ENCODE measurements around the gene C22orf15.

C22orf15 gene

GRCh38 chr22:23743303-23743705 lies 19.5 kb upstream of the C22orf15 start:
- DNase-seq (ENCODE audit: low spot score) (no peak), ATAC-seq (ENCODE audit: low read depth) (no peak)
- Histone ChIP-seq H3K4me3 (ENCODE audit: severe bottlenecking) (no peak overlapping the region), H3K36me3 (ENCODE audit: low read depth) (0 out of 2 replicates have a peak, but pooled peaks cover 5% of the 10 kb centered on the region), H3K9me3 (ENCODE audit: severe bottlenecking) (no peaks in the 10 kb centered on the region), H3K27ac (ENCODE audit: poor library complexity, severe bottlenecking) (no peak overlapping the region), H3K4me1 (ENCODE audit: insufficient read depth, poor library complexity, severe bottlenecking) (no peaks in the 10 kb centered on the region), H3K27me3 (ENCODE audit: insufficient read depth, poor library complexity, severe bottlenecking) (no peaks in the 10 kb centered on the region)
- TF ChIP-seq CTCF (IDR thresholded peaks at IDR 0.05; ENCODE audit: poor library complexity, severe bottlenecking): no peak

GRCh38 chr22:23744001-23744400 lies 18.8 kb upstream of the C22orf15 start:
- no peak for DNase-seq (ENCODE audit: low spot score)
- Histone ChIP-seq H3K4me3 (ENCODE audit: severe bottlenecking) (no peak overlapping the region), H3K27me3 (ENCODE audit: insufficient read depth, poor library complexity, severe bottlenecking) (no peaks in the 10 kb centered on the region), H3K9me3 (ENCODE audit: severe bottlenecking) (no peaks in the 10 kb centered on the region), H3K4me1 (ENCODE audit: insufficient read depth, poor library complexity, severe bottlenecking) (no peaks in the 10 kb centered on the region), H3K36me3 (ENCODE audit: low read depth) (0 out of 2 replicates have a peak, but pooled peaks cover 5% of the 10 kb centered on the region), H3K27ac (ENCODE audit: poor library complexity, severe bottlenecking) (no peak overlapping the region)
- TF ChIP-seq CTCF (IDR thresholded peaks at IDR 0.05; ENCODE audit: poor library complexity, severe bottlenecking): no peak
- ATAC-seq (ENCODE audit: low read depth): no peak

GRCh38 chr22:23744485-23744884 lies 18.3 kb upstream of the C22orf15 start:
- Histone ChIP-seq H3K9me3 (ENCODE audit: severe bottlenecking) (no peaks in the 10 kb centered on the region), H3K36me3 (ENCODE audit: low read depth) (0 out of 2 replicates have a peak, but pooled peaks cover 5% of the 10 kb centered on the region), H3K4me1 (ENCODE audit: insufficient read depth, poor library complexity, severe bottlenecking) (no peaks in the 10 kb centered on the region), H3K27ac (ENCODE audit: poor library complexity, severe bottlenecking) (no peak overlapping the region), H3K4me3 (ENCODE audit: severe bottlenecking) (no peak overlapping the region), H3K27me3 (ENCODE audit: insufficient read depth, poor library complexity, severe bottlenecking) (no peaks in the 10 kb centered on the region)
- no peak for TF ChIP-seq CTCF (IDR thresholded peaks at IDR 0.05; ENCODE audit: poor library complexity, severe bottlenecking)
- ATAC-seq (ENCODE audit: low read depth) (no peak), DNase-seq (ENCODE audit: low spot score) (no peak)

GRCh38 chr22:23745791-23746190 lies 17.0 kb upstream of the C22orf15 start:
- Histone ChIP-seq H3K36me3 (ENCODE audit: low read depth) (0 out of 2 replicates have a peak, but pooled peaks cover 5% of the 10 kb centered on the region), H3K9me3 (ENCODE audit: severe bottlenecking) (no peaks in the 10 kb centered on the region), H3K4me1 (ENCODE audit: insufficient read depth, poor library complexity, severe bottlenecking) (peaks cover 5% of the 10 kb centered on the region), H3K27ac (ENCODE audit: poor library complexity, severe bottlenecking) (no peak overlapping the region), H3K4me3 (ENCODE audit: severe bottlenecking) (no peak overlapping the region), H3K27me3 (ENCODE audit: insufficient read depth, poor library complexity, severe bottlenecking) (no peaks in the 10 kb centered on the region)
- TF ChIP-seq CTCF (IDR thresholded peaks at IDR 0.05; ENCODE audit: poor library complexity, severe bottlenecking): no peak
- no peak for ATAC-seq (ENCODE audit: low read depth)
- no peak for DNase-seq (ENCODE audit: low spot score)

GRCh38 chr22:23749841-23750301 lies 12.9 kb upstream of the C22orf15 start:
- H3K4me3 ChIP-seq (ENCODE audit: severe bottlenecking): peak overlapping the region; percentile 64
- no peak for DNase-seq (ENCODE audit: low spot score)

More at GRCh38 chr22:23749841-23750301, 12.9 kb upstream of the C22orf15 start:
- no peaks in the 10 kb centered on the region for H3K36me3 ChIP-seq (ENCODE audit: low read depth)
- H3K27me3 ChIP-seq (ENCODE audit: insufficient read depth, poor library complexity, severe bottlenecking): no peaks in the 10 kb centered on the region
- no peak for TF ChIP-seq CTCF (IDR thresholded peaks at IDR 0.05; ENCODE audit: poor library complexity, severe bottlenecking)
- peaks cover 7% of the 10 kb centered on the region for H3K4me1 ChIP-seq (ENCODE audit: insufficient read depth, poor library complexity, severe bottlenecking)
- H3K9me3 ChIP-seq (ENCODE audit: severe bottlenecking): no peaks in the 10 kb centered on the region
- ATAC-seq (ENCODE audit: low read depth): no peak
- peak overlapping the region; percentile 64 for H3K27ac ChIP-seq (ENCODE audit: poor library complexity, severe bottlenecking)
